Psoas muscle (tissue), 8 donors: ENCODE measurements around the gene EXOSC2. TPM values are rescaled to one million over a fixed set of nuclear protein-coding genes. Genes with fewer than 3 reads are reported as not detected.

Experiments
- ATAC-seq, 4 donors: fragments of 200-7000 bp; cut with Tn5 transposase; one replicate each; pipeline ENCODE4 v1.9.1; 2020; ENCODE audit warnings: moderate library complexity in 3 of 4, mild to moderate bottlenecking in 2 of 4
- DNase-seq, 2 donors: peaks; one replicate each; pipeline ENCODE4 v3.0.0-alpha.2; 2020
- H3K27ac ChIP-seq: fragments of 200-600 bp; one replicate; pipeline ENCODE4 v1.8.0; 2022
- H3K27me3 ChIP-seq, 3 donors: fragments of 200-600 bp in 1 of 3; one replicate each; pipeline versions ENCODE4 v1.6.1 to v1.8.0; 2013 to 2022; ENCODE audit warnings: low read length in 2 of 3, mild to moderate bottlenecking in 2 of 3, moderate library complexity in 1 of 3; ENCODE audit not compliant: insufficient read depth in 3 of 3
- H3K36me3 ChIP-seq, 2 donors: fragments of 200-600 bp in 1 of 2; one replicate each; pipeline versions ENCODE4 v1.6.1 to v1.8.0; 2013 to 2022; ENCODE audit warnings: low read depth in 1 of 2, mild to moderate bottlenecking in 1 of 2, moderate library complexity in 1 of 2; ENCODE audit not compliant: insufficient read depth in 1 of 2
- H3K4me1 ChIP-seq: fragments of 200-600 bp; one replicate; pipeline ENCODE4 v1.8.0; 2022
- H3K4me3 ChIP-seq: fragments of 200-600 bp; one replicate; pipeline ENCODE4 v1.8.0; 2022; ENCODE audit warnings: mild to moderate bottlenecking
- H3K9me3 ChIP-seq: fragments of 200-600 bp; one replicate; pipeline ENCODE4 v1.8.0; 2022
- CTCF ChIP-seq: fragments of 200-600 bp; IDR thresholded peaks from one replicate; pipeline ENCODE4 v1.8.0; 2022; ENCODE audit warnings: antibody characterized with exemption
- WGBS, 3 donors: extraction: QIAGEN DNeasy Blood & Tissue Kit; methylation state at CpG; one replicate each; pipeline versions ENCODE4 v1.1.6 to v1.1.7; 2013; 5-methylcytosine and 5-hydroxymethylcytosine counted together
- intact Hi-C, 2 donors: fragments of 100-400 bp; cut with DNase I; formaldehyde crosslinking; loops; one replicate each; pipeline versions ENCODE4 v1.11.0 to v1.14.2; 2022
- polyA plus RNA-seq, 3 donors: library from polyadenylated mRNA; stranded (reverse); fragments of 200-250 nt; gene quantifications; one replicate each; pipeline ENCODE4 v1.2.3, GENCODE V29; 2013
- total RNA-seq, 4 donors: library from RNA; stranded (reverse); fragmentation: NEBNext Ultra II Directional in 2 of 4; extraction: Animal tissue kit (Norgen Biotek cat#: 25700) in 2 of 4; gene quantifications; one replicate each; pipeline versions ENCODE4 v1.2.1 to v1.2.4, GENCODE V29; 2021 to 2023
- donor health status: healthy with polysubstance abuse.
- donor health status: DM: no; HTN: no; CAD: no; lungs with moderate emphysema.
- donor health status: Bipolar disorder and iron deficiency.
- donor health status: healthy.
- donor health status: DM: yes; HTN: yes; CAD: no.
- donor health status: DM: no; HTN: no; CAD: no.
- donor health status: DM: no; HTN: no; CAD: no.
- donor health status: DM: yes; HTN: yes; CAD: no.

Gene EXOSC2
- total and polyA plus RNA-seq, 7 donors: 11.8 to 25.0 (median 15.5) TPM

GRCh38 chr9:130692321-130692720 lies 1.3 kb upstream of the EXOSC2 start:
- DNase-seq: peak; percentile 25 to 66

GRCh38 chr9:130693101-130693425 lies 517 bp upstream of the EXOSC2 start:
- peaks cover 10% of the 10 kb centered on the region for H3K4me1 ChIP-seq
- H3K27me3 ChIP-seq: no peaks in the 10 kb centered on the region
- ATAC-seq (peak in 1 of 4 donors; percentile 6), DNase-seq (no peak)
- H3K27ac ChIP-seq: peak overlapping the region; percentile 65
- H3K36me3 ChIP-seq: peaks cover 4 to 28% of the 10 kb centered on the region in 2 donors
- 2 to 6% (median 5%) methylated on average over 8 of the region's 8 CpGs for WGBS, 3 donors
- peak overlapping the region; percentile 82 for H3K4me3 ChIP-seq
- intact Hi-C loops: no loop called here
- no peak for TF ChIP-seq CTCF
- H3K9me3 ChIP-seq: no peaks in the 10 kb centered on the region

More at GRCh38 chr9:130692321-130692720, 1.3 kb upstream of the EXOSC2 start:
- Histone ChIP-seq H3K4me1 (peaks cover 10% of the 10 kb centered on the region), H3K27me3 (no peaks in the 10 kb centered on the region), H3K9me3 (no peaks in the 10 kb centered on the region), H3K4me3 (no peak overlapping the region), H3K27ac (no peak overlapping the region), H3K36me3 (peaks cover 1 to 20% of the 10 kb centered on the region in 2 donors)
- ATAC-seq: no peak
- TF ChIP-seq CTCF: no peak
- WGBS, 3 donors: 48 to 53% (median 51%) methylated on average over 25 of the region's 25 CpGs
- intact Hi-C loops: no loop called here

- no peak overlapping the region for H3K27ac ChIP-seq
- H3K36me3 ChIP-seq: peaks cover 7 to 39% of the 10 kb centered on the region in 2 donors
- TF ChIP-seq CTCF: no peak
- ATAC-seq: no peak
- peaks cover 10% of the 10 kb centered on the region for H3K4me1 ChIP-seq
- 0 to 1% (median 1%) methylated on average over 8 of the region's 8 CpGs for WGBS, 3 donors
- DNase-seq: no peak
- H3K9me3 ChIP-seq: no peaks in the 10 kb centered on the region
- H3K4me3 ChIP-seq: peak overlapping the region; percentile 82
- intact Hi-C loops: no loop called here
- H3K27me3 ChIP-seq: no peaks in the 10 kb centered on the region
Measured at GRCh38 chr9:130694205-130694604, 625 bp downstream of the EXOSC2 start.

GRCh38 chr9:130696139-130696650 lies 2.6 kb downstream of the EXOSC2 start:
- no peak for ATAC-seq
- intact Hi-C loops: no loop called here
- no peak overlapping the region for H3K4me3 ChIP-seq
- TF ChIP-seq CTCF: no peak
- no peak for DNase-seq
- H3K4me1 ChIP-seq: peaks cover 10% of the 10 kb centered on the region
- H3K9me3 ChIP-seq: no peaks in the 10 kb centered on the region
- H3K27ac ChIP-seq: no peak overlapping the region
- WGBS, 3 donors: 91 to 94% (median 94%) methylated on average over 4 of the region's 4 CpGs
- no peaks in the 10 kb centered on the region for H3K27me3 ChIP-seq
- peaks cover 9 to 57% of the 10 kb centered on the region in 2 donors for H3K36me3 ChIP-seq

GRCh38 chr9:130696996-130697395 lies 3.4 kb downstream of the EXOSC2 start:
- 83 to 95% (median 91%) methylated on average over 8 of the region's 8 CpGs for WGBS, 3 donors

More at GRCh38 chr9:130696996-130697395, 3.4 kb downstream of the EXOSC2 start:
- DNase-seq (no peak), ATAC-seq (no peak)
- no peak for TF ChIP-seq CTCF
- H3K9me3 ChIP-seq: no peaks in the 10 kb centered on the region
- H3K36me3 ChIP-seq: peaks cover 9 to 65% of the 10 kb centered on the region in 2 donors
- H3K27ac ChIP-seq: no peak overlapping the region
- peaks cover 10% of the 10 kb centered on the region for H3K4me1 ChIP-seq
- intact Hi-C loops: no loop called here
- H3K27me3 ChIP-seq: no peaks in the 10 kb centered on the region
- no peak overlapping the region for H3K4me3 ChIP-seq
